H1 (cell line): ENCODE measurements around the gene YWHAG. TPM values are rescaled to one million over a fixed set of nuclear protein-coding genes. Genes with fewer than 3 reads are reported as not detected.
A peak's percentile ranks its signal among the peaks of the same experiment; 100 is the strongest.

Experiments
- BACH1 ChIP-seq: IDR thresholded peaks from 2 replicates; pipeline ENCODE4 v1.6.1; 2012; ENCODE audit warnings: low read length, improper control_type of control experiment
- CBX8 ChIP-seq: fragments of 300-800, 300-1000 bp; sonication (generic); IDR thresholded peaks from 2 replicates; pipeline ENCODE4 v1.7.1; 2016; ENCODE audit warnings: low read depth, low read length, borderline replicate concordance
- CREB1 ChIP-seq: IDR thresholded peaks from 2 replicates; pipeline ENCODE4 v1.6.1; 2012; ENCODE audit warnings: inconsistent platforms
- CTBP2 ChIP-seq: IDR thresholded peaks from 2 replicates; pipeline ENCODE4 v1.7.0; 2011; ENCODE audit warnings: borderline replicate concordance, mild to moderate bottlenecking, moderate library complexity, mixed read lengths, low read length; ENCODE audit not compliant: insufficient read depth, insufficient read length
- EP300 ChIP-seq, 2 experiments: IDR thresholded peaks; 1 replicate in 1 of 2; 2 replicates in 1 of 2; pipeline ENCODE4 v1.6.1; 2011 to 2012; ENCODE audit warnings: low read depth in 2 of 2, low read length in 2 of 2, mild to moderate bottlenecking in 2 of 2, borderline replicate concordance in 1 of 2, inconsistent platforms in 1 of 2, moderate library complexity in 1 of 2
- HDAC2 ChIP-seq, 2 experiments: fragments of 300-600 bp in 1 of 2; sonication (generic) in 1 of 2; IDR thresholded peaks; 2 replicates each; pipeline ENCODE4 v1.6.1; 2011 to 2012; ENCODE audit warnings: low read depth in 2 of 2, low read length in 2 of 2, mild to moderate bottlenecking in 2 of 2, moderate library complexity in 2 of 2, borderline replicate concordance in 1 of 2, inconsistent platforms in 1 of 2
- MAX ChIP-seq: IDR thresholded peaks from 2 replicates; pipeline ENCODE4 v1.6.1; 2012; ENCODE audit warnings: inconsistent platforms
- POLR2A ChIP-seq, 2 experiments: IDR thresholded peaks; 1 replicate in 1 of 2; 2 replicates in 1 of 2; pipeline ENCODE4 v1.6.1; 2011; ENCODE audit warnings: low read depth in 2 of 2, low read length in 2 of 2, mild to moderate bottlenecking in 2 of 2; ENCODE audit errors: control extremely low read depth in 1 of 2
- POLR2AphosphoS5 ChIP-seq: IDR thresholded peaks from 2 replicates; pipeline ENCODE4 v1.6.1; 2011; ENCODE audit warnings: low read depth, low read length
- RXRA ChIP-seq: IDR thresholded peaks from 2 replicates; pipeline ENCODE4 v1.6.1; 2011; ENCODE audit warnings: low read depth, mild to moderate bottlenecking, low read length, moderate library complexity; ENCODE audit not compliant: insufficient read depth
- SIN3A ChIP-seq, 2 experiments: IDR thresholded peaks in 1 of 2; conservative IDR thresholded peaks in 1 of 2; 2 replicates each; pipeline ENCODE4 v1.6.1; 2011 to 2012; ENCODE audit warnings: low read length in 2 of 2, improper control_type of control experiment in 1 of 2, low read depth in 1 of 2, mild to moderate bottlenecking in 1 of 2
- SP2 ChIP-seq: IDR thresholded peaks from 2 replicates; pipeline ENCODE4 v1.6.1; 2012; ENCODE audit warnings: mild to moderate bottlenecking, low read length, inconsistent platforms
- TBP ChIP-seq: IDR thresholded peaks from 2 replicates; pipeline ENCODE4 v1.6.1; 2011; ENCODE audit warnings: low read depth, low read length, improper control_type of control experiment
- YY1 ChIP-seq: IDR thresholded peaks from 2 replicates; pipeline ENCODE4 v1.6.1; 2011; ENCODE audit warnings: low read depth, mild to moderate bottlenecking, low read length
- polyA plus RNA-seq, 7 experiments: library from polyadenylated mRNA; depleted of rRNA in 3 of 7; stranded (reverse) in 5 of 7; unstranded in 2 of 7; fragments of >200 nt in 5 of 7; fragments of 200-250 nt in 2 of 7; gene quantifications; 1 replicate in 5 of 7; 2 replicates in 1 of 7; 4 replicates in 1 of 7; pipeline versions ENCODE4 v1.2.1 to v1.2.3, GENCODE V29; 2011 to 2013; ENCODE audit warnings: missing spikeins in 2 of 7, mixed read lengths in 2 of 7
- total RNA-seq: library from RNA; stranded (reverse); fragmentation: NEBNext Ultra II Directional; extraction: Animal tissue kit (Norgen Biotek cat#: 25700); gene quantifications from 2 replicates; pipeline ENCODE4 v1.2.1, GENCODE V29; 2021

Gene YWHAG
- total and polyA plus RNA-seq, 2 of the 8 experiments (the other 6 are each of a cell fraction or from before 2014, with no cell fraction given), result 57.2 to 241 TPM

GRCh38 chr7:76314042-76314721 is 44.6 kb downstream of the YWHAG start (continued):
- TF ChIP-seq CBX8, result no peak
- TF ChIP-seq RXRA, result no peak
- TF ChIP-seq POLR2A (IDR thresholded peaks at IDR 0.05; ENCODE audit: control extremely low read depth in 1 of 2, low read depth in 2 of 2, low read length in 2 of 2), result no peak
- TF ChIP-seq YY1, result no peak
- no peak for TF ChIP-seq EP300 (IDR thresholded peaks at IDR 0.05; ENCODE audit: borderline replicate concordance in 1 of 2, low read depth in 2 of 2, low read length in 2 of 2)
- TF ChIP-seq CREB1, result peak; percentile 65; the same call in 1 of the 2 replicates
- no peak for TF ChIP-seq SP2
- TF ChIP-seq HDAC2 (IDR thresholded peaks at IDR 0.05; ENCODE audit: borderline replicate concordance in 1 of 2, low read depth in 2 of 2, low read length in 2 of 2), result peak in 1 of 2 experiments; percentile 89; a peak in 1 of 4 replicates
- no peak for TF ChIP-seq TBP
- no peak for TF ChIP-seq BACH1
- TF ChIP-seq POLR2AphosphoS5, result no peak
- peak; percentile 30; the same call in 1 of the 2 replicates for TF ChIP-seq MAX
- TF ChIP-seq CTBP2, result no peak
- TF ChIP-seq SIN3A (conservative IDR thresholded peaks at IDR 0.05 in 1 of 2, IDR thresholded peaks at IDR 0.05 in 1 of 2; ENCODE audit: low read depth in 1 of 2, low read length in 2 of 2), result no peak
